ENCODE data around the gene ZNF862.

ZNF862 gene

GRCh38 chr7:149869291-149869650, 31.1 kb downstream of the ZNF862 start:
- Mint-ChIP-seq H3K9me3 (no peaks in the 10 kb centered on the region), H3K36me3 (ENCODE audit: low read depth) (peaks cover 14% of the 10 kb centered on the region), H3K4me1 (ENCODE audit: low read depth) (peaks cover 77% of the 10 kb centered on the region), H3K27me3 (ENCODE audit: low read depth) (no peaks in the 10 kb centered on the region), H3K4me3 (peak overlapping the region; percentile 68), H3K27ac (peak overlapping the region; percentile 93)

GRCh38 chr7:149869867-149870266, 31.7 kb downstream of the ZNF862 start:
- H3K4me1 Mint-ChIP-seq (ENCODE audit: low read depth) = peaks cover 79% of the 10 kb centered on the region
- H3K36me3 Mint-ChIP-seq (ENCODE audit: low read depth) = peaks cover 12% of the 10 kb centered on the region
- H3K9me3 Mint-ChIP-seq = no peaks in the 10 kb centered on the region
- no peaks in the 10 kb centered on the region for H3K27me3 Mint-ChIP-seq (ENCODE audit: low read depth)
- H3K4me3 Mint-ChIP-seq = peak overlapping the region; percentile 68
- peak overlapping the region; percentile 93 for H3K27ac Mint-ChIP-seq

- peaks cover 79% of the 10 kb centered on the region for H3K4me1 Mint-ChIP-seq (ENCODE audit: low read depth)
- peaks cover 9% of the 10 kb centered on the region for H3K36me3 Mint-ChIP-seq (ENCODE audit: low read depth)
Measured at GRCh38 chr7:149870274-149870673, 32.1 kb downstream of the ZNF862 start.

GRCh38 chr7:149870701-149871483, 32.7 kb downstream of the ZNF862 start:
- Mint-ChIP-seq H3K4me1 (ENCODE audit: low read depth) (peaks cover 80% of the 10 kb centered on the region), H3K27ac (peak overlapping the region; percentile 86), H3K27me3 (ENCODE audit: low read depth) (no peaks in the 10 kb centered on the region), H3K4me3 (no peak overlapping the region), H3K36me3 (ENCODE audit: low read depth) (peaks cover 10% of the 10 kb centered on the region), H3K9me3 (no peaks in the 10 kb centered on the region)

More at GRCh38 chr7:149870274-149870673, 32.1 kb downstream of the ZNF862 start:
- Mint-ChIP-seq H3K4me3 (peak overlapping the region; percentile 68), H3K9me3 (no peaks in the 10 kb centered on the region), H3K27ac (peak overlapping the region; percentile 93), H3K27me3 (ENCODE audit: low read depth) (no peaks in the 10 kb centered on the region)

GRCh38 chr7:149871576-149871975, 33.4 kb downstream of the ZNF862 start:
- Mint-ChIP-seq H3K9me3 (no peaks in the 10 kb centered on the region), H3K4me3 (peak overlapping the region; percentile 3)

GRCh38 chr7:149872419-149873073, 34.4 kb downstream of the ZNF862 start:
- Mint-ChIP-seq H3K9me3 (no peaks in the 10 kb centered on the region), H3K27ac (peak overlapping the region; percentile 86), H3K27me3 (ENCODE audit: low read depth) (no peaks in the 10 kb centered on the region), H3K4me3 (peak overlapping the region; percentile 86), H3K4me1 (ENCODE audit: low read depth) (peaks cover 67% of the 10 kb centered on the region), H3K36me3 (ENCODE audit: low read depth) (peaks cover 13% of the 10 kb centered on the region)

More at GRCh38 chr7:149871576-149871975, 33.4 kb downstream of the ZNF862 start:
- H3K27ac Mint-ChIP-seq = peak overlapping the region; percentile 86
- H3K36me3 Mint-ChIP-seq (ENCODE audit: low read depth) = peaks cover 12% of the 10 kb centered on the region
- H3K27me3 Mint-ChIP-seq (ENCODE audit: low read depth) = no peaks in the 10 kb centered on the region
- H3K4me1 Mint-ChIP-seq (ENCODE audit: low read depth) = peaks cover 76% of the 10 kb centered on the region

GRCh38 chr7:149873074-149873969, 35.1 kb downstream of the ZNF862 start, which contains the start of gene ATP6V0E2:
Gene ATP6V0E2, plus strand, starts transcription at chr7:149873969. Its CDS starts 97 bp downstream, at chr7:149874066.
- peak within 1 kb of the TSS; percentile 86 for H3K4me3 Mint-ChIP-seq

GRCh38 chr7:149873970-149874643, 35.9 kb downstream of the ZNF862 start:
- H3K27ac Mint-ChIP-seq = peak overlapping the region; percentile 84
- peaks cover 13% of the 10 kb centered on the region for H3K36me3 Mint-ChIP-seq (ENCODE audit: low read depth)
- H3K4me3 Mint-ChIP-seq = peak overlapping the region; percentile 84
- H3K4me1 Mint-ChIP-seq (ENCODE audit: low read depth) = peaks cover 61% of the 10 kb centered on the region
- no peaks in the 10 kb centered on the region for H3K9me3 Mint-ChIP-seq
- no peaks in the 10 kb centered on the region for H3K27me3 Mint-ChIP-seq (ENCODE audit: low read depth)

More at GRCh38 chr7:149873074-149873969, 35.1 kb downstream of the ZNF862 start, which contains the start of gene ATP6V0E2:
- Mint-ChIP-seq H3K27me3 (ENCODE audit: low read depth) (no peaks in the 10 kb centered on the region), H3K9me3 (no peaks in the 10 kb centered on the region), H3K27ac (peak within 1 kb of the TSS; percentile 86), H3K36me3 (ENCODE audit: low read depth) (peaks cover 13% of the 10 kb centered on the region), H3K4me1 (ENCODE audit: low read depth) (peaks cover 68% of the 10 kb centered on the region)

- Mint-ChIP-seq H3K27ac (peak overlapping the region; percentile 8), H3K4me3 (peak overlapping the region; percentile 84), H3K9me3 (no peaks in the 10 kb centered on the region), H3K4me1 (ENCODE audit: low read depth) (peaks cover 58% of the 10 kb centered on the region), H3K36me3 (ENCODE audit: low read depth) (peaks cover 12% of the 10 kb centered on the region), H3K27me3 (ENCODE audit: low read depth) (no peaks in the 10 kb centered on the region)
Measured at GRCh38 chr7:149874644-149875028, 36.5 kb downstream of the ZNF862 start.

GRCh38 chr7:149875396-149875795, 37.2 kb downstream of the ZNF862 start:
- H3K4me1 Mint-ChIP-seq (ENCODE audit: low read depth) = peaks cover 50% of the 10 kb centered on the region
- H3K9me3 Mint-ChIP-seq = no peaks in the 10 kb centered on the region
- H3K36me3 Mint-ChIP-seq (ENCODE audit: low read depth) = peaks cover 8% of the 10 kb centered on the region
- H3K27me3 Mint-ChIP-seq (ENCODE audit: low read depth) = no peaks in the 10 kb centered on the region
- H3K4me3 Mint-ChIP-seq = peak overlapping the region; percentile 84
- no peak overlapping the region for H3K27ac Mint-ChIP-seq

- Mint-ChIP-seq H3K9me3 (no peaks in the 10 kb centered on the region), H3K27ac (no peak overlapping the region), H3K4me3 (no peak overlapping the region), H3K4me1 (ENCODE audit: low read depth) (peaks cover 29% of the 10 kb centered on the region), H3K36me3 (ENCODE audit: low read depth) (peaks cover 8% of the 10 kb centered on the region), H3K27me3 (ENCODE audit: low read depth) (no peaks in the 10 kb centered on the region)
Measured at GRCh38 chr7:149877890-149878522, 39.8 kb downstream of the ZNF862 start.

GRCh38 chr7:149878523-149878921, 40.3 kb downstream of the ZNF862 start:
- peaks cover 8% of the 10 kb centered on the region for H3K36me3 Mint-ChIP-seq (ENCODE audit: low read depth)
- no peaks in the 10 kb centered on the region for H3K9me3 Mint-ChIP-seq
- no peak overlapping the region for H3K4me3 Mint-ChIP-seq
- H3K27me3 Mint-ChIP-seq (ENCODE audit: low read depth) = no peaks in the 10 kb centered on the region
- H3K27ac Mint-ChIP-seq = no peak overlapping the region
- H3K4me1 Mint-ChIP-seq (ENCODE audit: low read depth) = peaks cover 33% of the 10 kb centered on the region

- Mint-ChIP-seq H3K4me1 (ENCODE audit: low read depth) (peaks cover 33% of the 10 kb centered on the region), H3K36me3 (ENCODE audit: low read depth) (peaks cover 8% of the 10 kb centered on the region), H3K27ac (no peak overlapping the region), H3K27me3 (ENCODE audit: low read depth) (no peaks in the 10 kb centered on the region), H3K9me3 (no peaks in the 10 kb centered on the region), H3K4me3 (no peak overlapping the region)
Measured at GRCh38 chr7:149879271-149879743, 41.1 kb downstream of the ZNF862 start.

Measured in T-helper 1 cell treated with Interleukin-12 subunit alpha and Interleukin-12 subunit beta and Interleukin-4 antibody, amounts not matched to agents 30 μg/mL and 1 μg/mL, for 36 hours (primary cell).